H9 (cell line): ENCODE measurements around the gene TSPAN13. TPM values are rescaled to one million over a fixed set of nuclear protein-coding genes. Genes with fewer than 3 reads are reported as not detected.

Source experiments
- DNase-seq: peaks from one replicate; pipeline ENCODE4 v3.0.0-alpha.2; 2017
- H2AFZ ChIP-seq: one replicate; pipeline ENCODE4 v1.6.1; 2013; ENCODE audit warnings: mild to moderate bottlenecking, low read length, control low read depth, moderate library complexity
- H2AK5ac ChIP-seq: 2 replicates; pipeline ENCODE4 v1.6.1; 2013; ENCODE audit warnings: low read length, control low read depth, mixed read lengths; ENCODE audit not compliant: insufficient read length
- H2BK120ac ChIP-seq: one replicate; pipeline ENCODE4 v1.6.1; 2013; ENCODE audit warnings: low read depth, mild to moderate bottlenecking, low read length, control low read depth, inconsistent platforms; ENCODE audit not compliant: poor library complexity, severe bottlenecking
- H2BK12ac ChIP-seq: 2 replicates; pipeline ENCODE4 v1.6.1; 2013; ENCODE audit warnings: low read length, control low read depth, mixed read lengths, low read depth; ENCODE audit not compliant: insufficient read length
- H2BK15ac ChIP-seq: 2 replicates; pipeline ENCODE4 v1.6.1; 2013; ENCODE audit warnings: low read depth, low read length, control low read depth
- H2BK20ac ChIP-seq: one replicate; pipeline ENCODE4 v1.6.1; 2013; ENCODE audit warnings: low read depth, mild to moderate bottlenecking, low read length, control low read depth, inconsistent platforms; ENCODE audit not compliant: poor library complexity, severe bottlenecking
- H2BK5ac ChIP-seq: 2 replicates; pipeline ENCODE4 v1.6.1; 2013; ENCODE audit warnings: low read length, control low read depth, mixed read lengths; ENCODE audit not compliant: insufficient read length
- H3K14ac ChIP-seq: 2 replicates; pipeline ENCODE4 v1.6.1; 2013; ENCODE audit warnings: low read length, control low read depth; ENCODE audit not compliant: insufficient read depth
- H3K18ac ChIP-seq: 2 replicates; pipeline ENCODE4 v1.6.1; 2013; ENCODE audit warnings: low read depth, mild to moderate bottlenecking, mixed read lengths, low read length, control low read depth; ENCODE audit not compliant: insufficient read length
- H3K23ac ChIP-seq: 2 replicates; pipeline ENCODE4 v1.6.1; 2013; ENCODE audit warnings: low read length, control low read depth, mixed read lengths, low read depth; ENCODE audit not compliant: insufficient read length
- H3K23me2 ChIP-seq: 2 replicates; pipeline ENCODE4 v1.6.1; 2013; ENCODE audit warnings: low read depth, mild to moderate bottlenecking, mixed read lengths, low read length, control low read depth; ENCODE audit not compliant: insufficient read length, poor library complexity, severe bottlenecking
- H3K27ac ChIP-seq: 2 replicates; pipeline ENCODE4 v1.5.1; 2013; ENCODE audit warnings: low read length, control low read depth, mixed read lengths, low read depth; ENCODE audit not compliant: insufficient read length
- H3K27me3 ChIP-seq: 2 replicates; pipeline ENCODE4 v1.6.1; 2013; ENCODE audit warnings: low read length, control low read depth, inconsistent platforms; ENCODE audit not compliant: insufficient read depth
- H3K4ac ChIP-seq: 2 replicates; pipeline ENCODE4 v1.6.1; 2013; ENCODE audit warnings: low read depth, mild to moderate bottlenecking, control low read depth, inconsistent platforms, low read length, moderate library complexity
- H3K4me1 ChIP-seq: 2 replicates; pipeline ENCODE4 v1.6.1; 2013; ENCODE audit warnings: low read length, control low read depth, inconsistent platforms; ENCODE audit not compliant: insufficient read depth
- H3K4me2 ChIP-seq: 2 replicates; pipeline ENCODE4 v1.6.1; 2013; ENCODE audit warnings: low read length, control low read depth, mixed read lengths; ENCODE audit not compliant: insufficient read length, insufficient read depth
- H3K56ac ChIP-seq: 2 replicates; pipeline ENCODE4 v1.6.1; 2013; ENCODE audit warnings: low read depth, mild to moderate bottlenecking, mixed read lengths, low read length, control low read depth; ENCODE audit not compliant: insufficient read length
- H3K79me1 ChIP-seq: 2 replicates; pipeline ENCODE4 v1.6.1; 2013; ENCODE audit warnings: low read depth, mild to moderate bottlenecking, moderate library complexity, low read length, control low read depth, inconsistent platforms; ENCODE audit not compliant: insufficient read depth, poor library complexity, severe bottlenecking
- H3K79me2 ChIP-seq: 2 replicates; pipeline ENCODE4 v1.6.1; 2013; ENCODE audit warnings: low read length, control low read depth, inconsistent platforms; ENCODE audit not compliant: insufficient read depth
- H3K9ac ChIP-seq: 2 replicates; pipeline ENCODE4 v1.6.1; 2013; ENCODE audit warnings: low read length, control low read depth, mixed read lengths; ENCODE audit not compliant: insufficient read length; ENCODE audit errors: extremely low read depth
- H3K9me3 ChIP-seq: one replicate; pipeline ENCODE4 v1.6.1; 2013; ENCODE audit warnings: low read depth, low read length, inconsistent platforms; ENCODE audit not compliant: control insufficient read depth
- H3T11ph ChIP-seq: one replicate; pipeline ENCODE4 v1.6.1; 2013; ENCODE audit warnings: mild to moderate bottlenecking, low read length, control low read depth, inconsistent platforms
- H4K20me1 ChIP-seq: one replicate; pipeline ENCODE4 v1.6.1; 2013; ENCODE audit not compliant: control insufficient read depth, insufficient read length, insufficient read depth
- H4K5ac ChIP-seq: 2 replicates; pipeline ENCODE4 v1.6.1; 2013; ENCODE audit warnings: low read depth, mild to moderate bottlenecking, mixed read lengths, low read length, control low read depth; ENCODE audit not compliant: insufficient read length
- H4K8ac ChIP-seq: replicated peaks from 2 replicates; pipeline ENCODE4 v1.6.1; 2013; ENCODE audit warnings: low read length, control low read depth, mixed read lengths, low read depth; ENCODE audit not compliant: insufficient read length
- H4K91ac ChIP-seq: 2 replicates; pipeline ENCODE4 v1.6.1; 2013; ENCODE audit warnings: low read depth, mild to moderate bottlenecking, moderate library complexity, mixed read lengths, low read length, control low read depth; ENCODE audit not compliant: insufficient read length
- H3K27ac Mint-ChIP-seq, 3 experiments: 2 replicates in 2 of 3; 3 replicates in 1 of 3; pipeline ENCODE4 v1.8.0; 2020 to 2021; ENCODE audit warnings: mixed read lengths in 3 of 3, mild to moderate bottlenecking in 1 of 3, moderate library complexity in 1 of 3
- H3K27me3 Mint-ChIP-seq: 2 replicates; pipeline ENCODE4 v1.8.0; 2021; ENCODE audit warnings: low read depth, mild to moderate bottlenecking, moderate library complexity, mixed read lengths
- H3K36me3 Mint-ChIP-seq, 3 experiments: 2 replicates in 2 of 3; 3 replicates in 1 of 3; pipeline ENCODE4 v1.8.0; 2020 to 2021; ENCODE audit warnings: low read depth in 3 of 3, mixed read lengths in 3 of 3; ENCODE audit not compliant: insufficient read depth in 1 of 3
- H3K4me1 Mint-ChIP-seq, 2 experiments: 2 replicates each; pipeline ENCODE4 v1.8.0; 2020; ENCODE audit warnings: mixed read lengths in 2 of 2
- H3K4me3 Mint-ChIP-seq, 2 experiments: 2 replicates in 1 of 2; 3 replicates in 1 of 2; pipeline ENCODE4 v1.8.0; 2020 to 2021; ENCODE audit warnings: mild to moderate bottlenecking in 2 of 2, mixed read lengths in 2 of 2, moderate library complexity in 1 of 2
- H3K9me3 Mint-ChIP-seq, 2 experiments: 2 replicates in 1 of 2; 3 replicates in 1 of 2; pipeline ENCODE4 v1.8.0; 2020; ENCODE audit warnings: mild to moderate bottlenecking in 2 of 2, mixed read lengths in 2 of 2, moderate library complexity in 1 of 2
- CTCF ChIP-seq: fragments of 200-600 bp; sonication (generic); conservative IDR thresholded peaks from 3 replicates; pipeline ENCODE4 v1.8.0; 2021; ENCODE audit warnings: antibody characterized with exemption, mild to moderate bottlenecking
- whole genome bisulfite sequencing: extraction: QIAGEN DNeasy Blood & Tissue Kit; methylation state at CpG from one replicate; pipeline ENCODE4 v1.1.7; 2013; ENCODE audit warnings: missing lambda C conversion rate, low lambda C conversion rate, mixed read lengths; ENCODE audit not compliant: insufficient read length; ENCODE audit errors: extremely low coverage; 5-methylcytosine and 5-hydroxymethylcytosine counted together
- total RNA-seq: library from RNA; stranded (reverse); gene quantifications from 2 replicates; pipeline ENCODE4 v1.2.1, GENCODE V29; 2021

TSPAN13 gene
- total RNA-seq, 1 experiment from 2014 or later, result 18.7 TPM

- Histone ChIP-seq H3K4ac (no peak overlapping the region), H3K27ac (no peak overlapping the region), H3K9me3 (no peaks in the 10 kb centered on the region), H3K9ac (no peak overlapping the region), H3K56ac (no peak overlapping the region), H3K27me3 (no peaks in the 10 kb centered on the region), H2AK5ac (no peak overlapping the region), H3K79me1 (no peaks in the 10 kb centered on the region), H4K91ac (no peak overlapping the region), H2BK120ac (no peak overlapping the region), H3K18ac (no peak overlapping the region), H3K4me1 (no peaks in the 10 kb centered on the region; the same call in 1 of the 2 replicates), H2BK15ac (no peak overlapping the region), H3K4me2 (no peak overlapping the region), H3T11ph (no peak overlapping the region), H4K20me1 (no peaks in the 10 kb centered on the region), H3K79me2 (no peaks in the 10 kb centered on the region), H2BK20ac (no peak overlapping the region), H2BK5ac (no peak overlapping the region), H4K8ac (no peak overlapping the region), H3K23me2 (no peaks in the 10 kb centered on the region), H3K14ac (no peak overlapping the region), H4K5ac (no peak overlapping the region), H2BK12ac (no peak overlapping the region), H3K23ac (no peak overlapping the region), H2AFZ (no peak overlapping the region)
- Mint-ChIP-seq H3K36me3 (peaks cover 2 to 11% (median 3%) of the 10 kb centered on the region in 3 experiments; a peak in 4 of 7 replicates), H3K27ac (no peak overlapping the region), H3K4me3 (no peak overlapping the region), H3K27me3 (no peaks in the 10 kb centered on the region), H3K4me1 (peaks cover 6 to 7% of the 10 kb centered on the region in 2 experiments; a peak in 3 of 4 replicates), H3K9me3 (no peaks in the 10 kb centered on the region)
- TF ChIP-seq CTCF, result no peak
- DNase-seq, result no peak
- WGBS, result no CpG with 5 or more reads among the region's 4 CpGs
Observed at GRCh38 chr7:16711730-16712129, 41.8 kb upstream of the TSPAN13 start.
